GM21515 (cell line): Measurements from ENCODE around the gene CACNA1H.

Source experiments
- ATAC-seq: cut with Tn5 transposase; IDR thresholded peaks from one replicate; pipeline ENCODE4 v1.9.1; 2021; ENCODE audit not compliant: unreplicated experiment

Gene CACNA1H

DNA sequence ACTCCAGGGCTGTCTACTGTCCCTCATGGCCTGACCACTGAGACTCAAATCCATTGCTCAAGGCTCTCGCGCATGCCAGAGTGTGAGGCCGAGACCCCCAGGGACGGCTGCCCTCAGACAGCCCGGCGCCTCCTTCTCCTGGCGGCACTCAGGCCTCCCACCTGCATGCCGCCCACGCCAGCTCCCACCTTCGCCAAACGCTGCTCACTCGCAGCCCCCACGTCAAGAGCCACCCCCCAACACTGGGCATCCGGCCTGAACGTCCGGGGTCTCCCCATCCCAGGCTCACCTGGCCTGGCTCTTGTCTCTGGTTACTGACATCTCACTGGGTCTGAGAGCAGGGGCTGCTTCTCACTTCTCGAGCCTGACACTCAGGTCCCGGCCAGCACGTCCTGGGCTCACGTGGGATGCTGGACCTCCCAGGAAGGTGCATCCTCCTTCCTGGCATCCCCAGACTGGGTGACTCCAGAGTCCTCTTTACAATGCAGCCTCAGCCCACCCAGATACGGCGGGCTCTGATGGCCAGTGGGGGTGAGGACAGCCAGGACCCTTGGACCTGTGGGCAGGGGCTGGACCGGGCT, 12.2 kb upstream of the CACNA1H start:
- ATAC-seq = no peak

- no peak for ATAC-seq
These were observed 11.7 kb upstream of the CACNA1H start for GRCh38 chr16:1141191-1141590.

DNA sequence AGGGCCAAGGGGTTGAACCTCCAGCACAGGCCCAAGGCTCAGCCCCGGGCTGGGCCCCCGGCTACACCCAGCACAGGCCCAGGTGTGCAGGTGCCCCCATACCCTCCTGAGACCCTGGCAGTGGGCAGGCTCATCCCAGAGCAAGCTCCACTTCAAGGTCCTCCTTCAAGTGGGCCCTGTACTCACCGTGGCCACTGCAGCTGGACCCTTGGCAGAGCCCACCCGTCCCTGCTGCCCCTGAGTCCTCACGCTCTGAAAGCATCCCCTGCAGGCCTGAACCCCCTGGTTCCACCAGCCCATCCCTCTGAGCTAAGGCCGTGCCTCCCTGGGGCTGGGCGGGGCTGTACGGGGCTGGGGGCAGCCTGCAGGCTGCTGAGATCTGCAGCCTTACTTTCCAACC, 11.2 kb upstream of the CACNA1H start:
- ATAC-seq = no peak

DNA sequence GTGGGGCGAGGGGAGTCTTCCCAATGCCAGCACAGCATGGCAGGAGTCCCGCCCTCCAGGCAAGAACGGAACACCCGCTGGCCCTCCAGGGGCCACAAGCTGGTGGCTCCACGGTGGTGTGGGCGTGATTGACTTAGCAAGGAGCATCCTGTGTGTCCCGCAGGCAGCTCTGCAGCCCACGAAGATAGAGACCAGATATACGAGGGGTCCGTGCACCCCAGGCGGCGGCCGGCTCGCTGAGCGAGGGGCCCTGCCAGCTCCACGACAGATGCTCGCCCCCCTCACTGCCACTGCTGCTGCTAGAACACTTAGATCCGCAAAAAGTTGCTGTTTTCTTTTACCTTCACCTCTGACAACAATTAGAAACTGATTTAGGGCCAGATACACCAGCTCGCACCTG, 10.0 kb upstream of the CACNA1H start:
- ATAC-seq = no peak

DNA sequence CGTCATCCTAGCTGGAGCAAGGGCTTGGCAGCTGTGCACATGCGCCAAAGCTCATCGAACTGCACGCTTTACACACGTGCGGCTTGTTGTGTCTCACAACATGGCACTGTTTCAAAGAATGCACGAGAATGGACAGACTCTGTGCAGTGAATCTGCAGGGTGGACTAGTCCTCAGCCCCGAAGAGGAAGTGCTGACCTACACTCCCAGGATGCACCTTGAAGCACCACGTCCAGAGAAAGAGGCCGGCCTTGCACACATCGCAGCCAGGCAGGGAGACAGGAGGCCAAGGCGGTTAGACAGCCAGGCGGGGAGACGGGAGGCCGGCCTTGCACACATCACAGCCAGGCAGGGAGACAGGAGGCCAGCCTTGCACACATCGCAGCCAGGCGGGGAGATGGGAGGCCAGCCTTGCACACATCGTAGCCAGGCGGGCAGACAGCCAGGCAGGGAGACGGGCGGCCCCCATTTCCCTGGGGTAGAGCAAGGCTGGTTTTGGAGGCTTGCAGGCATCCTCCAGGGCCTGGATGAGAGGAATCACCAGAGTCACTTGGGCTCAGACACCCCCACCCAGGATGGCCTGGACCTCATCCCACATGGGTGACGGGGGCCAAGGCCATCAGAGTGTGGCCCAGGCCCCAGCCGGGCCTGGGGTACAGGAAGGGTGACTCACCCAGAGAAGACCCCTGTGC, 9.0 kb upstream of the CACNA1H start:
- ATAC-seq = no peak

- ATAC-seq = no peak
These were observed 8.2 kb upstream of the CACNA1H start for GRCh38 chr16:1144476-1145382.

- no peak for ATAC-seq
These were observed 7.4 kb upstream of the CACNA1H start for GRCh38 chr16:1145383-1146100.

- ATAC-seq = no peak
These were observed 6.5 kb upstream of the CACNA1H start for GRCh38 chr16:1146409-1146808.

GRCh38 chr16:1147027-1147426, 5.9 kb upstream of the CACNA1H start:
- no peak for ATAC-seq

- ATAC-seq = no peak
These were observed 3.7 kb upstream of the CACNA1H start for GRCh38 chr16:1149101-1149636.

- no peak for ATAC-seq
These were observed 2.4 kb upstream of the CACNA1H start for GRCh38 chr16:1150511-1150982.

DNA sequence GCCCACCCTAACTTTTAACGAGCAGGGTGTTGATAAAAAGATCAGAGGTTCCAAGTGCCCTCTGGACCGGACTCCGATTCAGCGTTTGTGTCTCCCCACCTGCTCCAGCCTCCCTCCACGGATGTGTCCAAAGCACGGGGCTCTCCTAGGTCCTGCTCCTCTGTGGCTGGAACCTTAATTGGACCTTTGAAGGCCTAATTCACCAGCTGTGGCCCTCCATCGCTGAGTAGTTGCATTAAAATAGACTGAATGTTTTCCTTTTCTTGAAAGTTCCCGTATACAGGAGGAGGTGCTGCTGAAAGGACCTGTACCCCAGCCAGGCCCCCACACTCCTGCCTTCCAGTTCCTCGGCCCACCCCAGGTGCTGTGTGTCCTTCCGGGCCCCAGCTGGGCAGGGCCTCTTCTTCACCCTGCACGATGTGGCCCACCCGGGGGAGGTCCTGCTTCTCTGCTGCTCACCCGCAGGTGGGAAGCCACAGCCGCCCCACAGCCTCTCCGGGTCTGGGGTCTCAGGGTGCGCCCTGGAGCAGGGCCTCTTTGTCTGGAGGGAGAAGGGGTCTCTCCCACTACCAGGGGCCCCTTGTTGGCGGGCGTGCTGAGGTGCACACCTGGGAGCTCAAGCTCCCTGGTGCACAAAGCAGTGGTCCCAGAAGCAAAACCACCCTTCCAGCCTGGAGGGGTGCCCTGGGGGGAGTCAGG, 1.3 kb upstream of the CACNA1H start:
- no peak for ATAC-seq

DNA sequence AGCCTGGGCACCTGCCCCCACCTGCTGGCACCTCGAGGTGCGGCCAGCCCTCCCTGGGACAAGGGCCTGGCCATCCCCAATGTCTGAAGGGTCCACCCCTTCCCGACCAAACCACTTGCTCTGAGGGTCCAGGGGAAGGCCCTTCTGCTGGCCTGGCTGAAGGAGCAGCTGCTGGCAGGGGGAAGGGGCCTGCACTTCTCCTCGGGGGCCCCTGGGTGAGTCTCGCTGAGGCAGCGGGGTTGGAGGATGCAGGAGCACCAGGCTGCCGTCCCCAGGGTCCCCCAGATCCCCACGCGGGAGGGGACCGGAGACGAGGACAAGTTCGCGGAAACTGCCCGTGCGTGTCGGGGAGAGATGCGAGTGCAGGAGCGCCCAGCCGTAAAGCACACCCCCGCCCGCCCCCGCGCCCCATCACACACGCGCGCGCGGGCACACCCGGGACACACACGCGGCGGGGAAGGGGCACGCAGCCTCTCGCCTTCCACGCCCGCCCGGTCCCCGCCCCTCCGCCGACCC, 725 bp upstream of the CACNA1H start:
- no peak for ATAC-seq

- no peak for ATAC-seq
These were observed 714 bp downstream of the CACNA1H start for GRCh38 chr16:1153480-1154160.

DNA sequence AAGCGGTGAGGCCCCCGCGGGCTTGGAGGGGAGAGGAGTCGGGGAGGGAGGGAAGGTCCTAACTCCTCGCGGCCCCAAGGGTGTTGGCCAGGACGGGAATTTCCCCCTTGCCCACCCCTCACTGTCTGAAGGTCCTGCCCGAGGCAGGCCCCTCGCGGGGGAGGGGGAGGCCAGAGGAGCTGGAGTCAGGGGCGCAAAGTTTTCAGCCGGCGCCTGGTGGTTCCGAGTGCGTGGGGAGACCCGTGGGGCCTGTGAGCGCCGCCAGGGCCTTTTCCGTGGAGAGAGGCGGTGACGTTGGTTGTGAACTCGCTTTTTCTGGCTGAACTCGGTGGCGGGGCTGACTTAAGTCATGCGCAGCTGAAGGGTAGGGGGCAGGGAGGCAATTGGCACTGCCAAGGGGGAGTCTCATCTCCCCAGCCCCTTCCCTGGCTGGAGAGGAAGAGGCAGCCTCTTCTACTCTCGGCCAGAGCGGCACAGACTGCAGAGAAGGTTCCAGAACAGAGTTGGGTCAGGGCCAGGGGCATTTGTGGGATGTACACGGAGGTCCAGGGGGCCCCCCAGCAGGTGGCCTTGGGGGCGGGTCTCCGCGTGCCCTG, 1.5 kb downstream of the CACNA1H start:
- ATAC-seq = no peak

GRCh38 chr16:1154887-1155331, 2.0 kb downstream of the CACNA1H start:
- no peak for ATAC-seq

- ATAC-seq = no peak
These were observed 2.6 kb downstream of the CACNA1H start for GRCh38 chr16:1155353-1156054.
